OCI-LY3 (cell line): ENCODE data around the gene S100B.

Experiments
- H2AFZ ChIP-seq: fragments of 200-600, 300-600 bp; shearing (Covaris generic); 2 replicates; pipeline ENCODE4 v1.6.0; 2014; ENCODE audit warnings: antibody characterized with exemption, low read depth, low read length
- H3K27ac ChIP-seq: fragments of 200-600, 300-600 bp; sonication (generic); 2 replicates; pipeline ENCODE4 v1.5.1; 2014; ENCODE audit warnings: mild to moderate bottlenecking, low read length, moderate library complexity, mixed read lengths
- H3K27me3 ChIP-seq: fragments of 200-600, 300-600 bp; sonication (generic); 2 replicates; pipeline ENCODE4 v1.6.1; 2014; ENCODE audit warnings: low read depth, low read length, mixed read lengths
- H3K36me3 ChIP-seq: fragments of 200-600, 300-600 bp; sonication (generic); replicated peaks from 2 replicates; pipeline ENCODE3; 2014; ENCODE audit warnings: low read depth, low read length, mixed read lengths
- H3K4me1 ChIP-seq: fragments of 300-600, 200-600 bp; sonication (generic); 2 replicates; pipeline ENCODE4 v1.6.1; 2014; ENCODE audit warnings: low read length, mixed read lengths
- H3K4me2 ChIP-seq: fragments of 200-600, 300-600 bp; sonication (generic); 2 replicates; pipeline ENCODE4 v1.6.1; 2014; ENCODE audit warnings: low read length, mixed read lengths
- H3K4me3 ChIP-seq: fragments of 300-600, 200-600 bp; sonication (generic); 2 replicates; pipeline ENCODE4 v1.5.1; 2014; ENCODE audit warnings: antibody characterized with exemption, mild to moderate bottlenecking, low read length, moderate library complexity
- H3K79me2 ChIP-seq: fragments of 300-600, 200-600 bp; shearing (Covaris generic); 2 replicates; pipeline ENCODE4 v1.6.1; 2014; ENCODE audit warnings: mild to moderate bottlenecking, low read length, mixed read lengths
- H3K9ac ChIP-seq: fragments of 300-600, 200-600 bp; shearing (Covaris generic); 2 replicates; pipeline ENCODE4 v1.6.0; 2014; ENCODE audit warnings: mild to moderate bottlenecking, low read length, moderate library complexity
- H3K9me3 ChIP-seq: fragments of 200-600, 300-600 bp; shearing (Covaris generic); 2 replicates; pipeline ENCODE4 v1.6.1; 2014; ENCODE audit warnings: low read length, mixed read lengths; ENCODE audit not compliant: insufficient read depth
- H4K20me1 ChIP-seq: fragments of 200-600, 300-600 bp; sonication (generic); 2 replicates; pipeline ENCODE4 v1.6.1; 2016; ENCODE audit warnings: low read length, mixed read lengths; ENCODE audit not compliant: insufficient read depth
- CTCF ChIP-seq: fragments of 200-600, 300-600 bp; sonication (generic); IDR thresholded peaks from 2 replicates; pipeline ENCODE4 v1.5.1; 2014; ENCODE audit warnings: antibody characterized with exemption, low read length, low read depth
- EZH2phosphoT487 ChIP-seq: fragments of 200-600 bp; shearing (Covaris generic); IDR thresholded peaks from 2 replicates; pipeline ENCODE4 v1.6.1; 2018; ENCODE audit warnings: antibody characterized with exemption, mixed run types, low read depth

S100B gene

GRCh38 chr21:46617267-46618051 is 12.6 kb upstream of the S100B start:
- H3K27ac ChIP-seq: no peak overlapping the region
- H3K9me3 ChIP-seq: no peaks in the 10 kb centered on the region
- no peak overlapping the region for H2AFZ ChIP-seq
- H3K4me3 ChIP-seq: no peak overlapping the region
- no peaks in the 10 kb centered on the region for H3K27me3 ChIP-seq
- H4K20me1 ChIP-seq: no peaks in the 10 kb centered on the region
- H3K9ac ChIP-seq: no peak overlapping the region
- no peaks in the 10 kb centered on the region for H3K36me3 ChIP-seq
- TF ChIP-seq EZH2phosphoT487 (no peak), CTCF (no peak)
- H3K79me2 ChIP-seq: no peaks in the 10 kb centered on the region
- H3K4me1 ChIP-seq: peaks cover 7% of the 10 kb centered on the region
- H3K4me2 ChIP-seq: no peak overlapping the region

GRCh38 chr21:46616656-46617055 is 11.8 kb upstream of the S100B start:
- no peak overlapping the region for H3K4me3 ChIP-seq
- H3K9ac ChIP-seq: no peak overlapping the region
- H4K20me1 ChIP-seq: no peaks in the 10 kb centered on the region
- no peak for TF ChIP-seq EZH2phosphoT487
- no peak for TF ChIP-seq CTCF
- H3K79me2 ChIP-seq: no peaks in the 10 kb centered on the region
- H3K27me3 ChIP-seq: no peaks in the 10 kb centered on the region
- peaks cover 7% of the 10 kb centered on the region for H3K4me1 ChIP-seq
- no peaks in the 10 kb centered on the region for H3K9me3 ChIP-seq
- no peaks in the 10 kb centered on the region for H3K36me3 ChIP-seq
- H2AFZ ChIP-seq: no peak overlapping the region
- H3K4me2 ChIP-seq: no peak overlapping the region
- H3K27ac ChIP-seq: no peak overlapping the region

GRCh38 chr21:46616050-46616449 is 11.2 kb upstream of the S100B start:
- Histone ChIP-seq H3K9me3 (no peaks in the 10 kb centered on the region), H3K27me3 (no peaks in the 10 kb centered on the region), H3K36me3 (no peaks in the 10 kb centered on the region), H3K79me2 (no peaks in the 10 kb centered on the region), H2AFZ (no peak overlapping the region), H3K4me2 (no peak overlapping the region), H3K27ac (no peak overlapping the region), H3K9ac (no peak overlapping the region), H4K20me1 (no peaks in the 10 kb centered on the region), H3K4me1 (peaks cover 7% of the 10 kb centered on the region), H3K4me3 (no peak overlapping the region)
- TF ChIP-seq CTCF: no peak
- TF ChIP-seq EZH2phosphoT487: no peak

GRCh38 chr21:46613391-46613790 is 8.5 kb upstream of the S100B start:
- no peaks in the 10 kb centered on the region for H3K36me3 ChIP-seq
- H3K27ac ChIP-seq: no peak overlapping the region

More at GRCh38 chr21:46613391-46613790, 8.5 kb upstream of the S100B start:
- peaks cover 24% of the 10 kb centered on the region for H3K4me1 ChIP-seq
- TF ChIP-seq EZH2phosphoT487 (no peak), CTCF (no peak)
- no peak overlapping the region for H2AFZ ChIP-seq
- H3K9me3 ChIP-seq: no peaks in the 10 kb centered on the region
- H3K9ac ChIP-seq: no peak overlapping the region
- no peak overlapping the region for H3K4me3 ChIP-seq
- no peaks in the 10 kb centered on the region for H3K79me2 ChIP-seq
- H3K27me3 ChIP-seq: no peaks in the 10 kb centered on the region
- no peak overlapping the region for H3K4me2 ChIP-seq
- no peaks in the 10 kb centered on the region for H4K20me1 ChIP-seq
